SK-N-SH (cell line): ENCODE measurements around the gene IL1RAP. TPM values are rescaled to one million over a fixed set of nuclear protein-coding genes. Genes with fewer than 3 reads are reported as not detected.

Experiments used
- CTCF ChIA-PET: fragments of 300-600, 350-600 bp; formaldehyde crosslinking; extraction: SDS; loops from one replicate; lab custom pipeline; 2021; lab: Yijun Ruan, JAX
- POLR2A ChIA-PET: fragments of 350-600 bp; sonication (Branson Sonifier 250); formaldehyde crosslinking; extraction: SDS; loops from one replicate; lab custom pipeline; 2020; ENCODE audit warnings: antibody characterized with exemption, inconsistent platforms; lab: Yijun Ruan, JAX
- DNase-seq: peaks from one replicate; pipeline ENCODE4 v3.0.0; 2012
- H2AFZ ChIP-seq: fragments of 200-600 bp; sonication (generic); 2 replicates; pipeline ENCODE4 v1.8.1; 2016; ENCODE audit warnings: antibody characterized with exemption, mild to moderate bottlenecking, low read depth
- H3F3A ChIP-seq: fragments of 200-600 bp; sonication (generic); replicated peaks from 2 replicates; pipeline ENCODE3; 2016; ENCODE audit warnings: antibody characterized with exemption, mild to moderate bottlenecking; ENCODE audit not compliant: insufficient read depth
- H3K27ac ChIP-seq, 2 experiments: fragments of 200-500 bp in 1 of 2; fragments of 200-600 bp in 1 of 2; sonication (Bioruptor generic) in 1 of 2; sonication (generic), shearing (Covaris generic) in 1 of 2; 2 replicates each; pipeline versions ENCODE4 v1.5.1 to v1.6.1; 2014 to 2016; ENCODE audit warnings: low read depth in 2 of 2, inconsistent platforms in 1 of 2, low read length in 1 of 2, mild to moderate bottlenecking in 1 of 2, mixed read lengths in 1 of 2
- H3K27me3 ChIP-seq: fragments of 200-600 bp; sonication (generic), shearing (Covaris generic); 2 replicates; pipeline ENCODE4 v1.6.1; 2016; ENCODE audit warnings: mixed run types; ENCODE audit not compliant: insufficient read depth
- H3K36me3 ChIP-seq, 2 experiments: fragments of 200-500 bp in 1 of 2; fragments of 200-600 bp in 1 of 2; sonication (Bioruptor generic) in 1 of 2; sonication (generic) in 1 of 2; replicated peaks in 1 of 2; 2 replicates each; pipeline versions ENCODE3 to v1.5.1; 2014 to 2016; ENCODE audit warnings: low read length in 1 of 2, mild to moderate bottlenecking in 1 of 2; ENCODE audit not compliant: insufficient read depth in 2 of 2, control insufficient read depth in 1 of 2
- H3K4me1 ChIP-seq, 2 experiments: fragments of 200-500 bp in 1 of 2; fragments of 200-600 bp in 1 of 2; sonication (Bioruptor generic) in 1 of 2; sonication (generic), shearing (Covaris generic) in 1 of 2; 2 replicates each; pipeline versions ENCODE4 v1.5.1 to v1.6.1; 2014 to 2016; ENCODE audit warnings: low read depth in 1 of 2, low read length in 1 of 2, mixed run types in 1 of 2; ENCODE audit not compliant: insufficient read depth in 2 of 2, control insufficient read depth in 1 of 2
- H3K4me2 ChIP-seq: fragments of 200-600 bp; sonication (generic), shearing (Covaris generic); 2 replicates; pipeline ENCODE4 v1.6.1; 2017; ENCODE audit warnings: mixed run types
- H3K4me3 ChIP-seq, 2 experiments: fragments of 200-500 bp in 1 of 2; fragments of 200-600 bp in 1 of 2; sonication (Bioruptor generic) in 1 of 2; sonication (generic), shearing (Covaris generic) in 1 of 2; 2 replicates each; pipeline versions ENCODE4 v1.5.1 to v1.8.1; 2014 to 2016; ENCODE audit warnings: low read depth in 2 of 2, inconsistent platforms in 1 of 2, low read length in 1 of 2, mild to moderate bottlenecking in 1 of 2, mixed read lengths in 1 of 2, moderate library complexity in 1 of 2
- H3K79me2 ChIP-seq: fragments of 200-600 bp; sonication (generic); 2 replicates; pipeline ENCODE4 v1.8.1; 2017; ENCODE audit warnings: mild to moderate bottlenecking; ENCODE audit not compliant: insufficient read depth
- H3K9ac ChIP-seq: fragments of 200-600 bp; sonication (generic); 2 replicates; pipeline ENCODE4 v1.6.1; 2017; ENCODE audit warnings: mixed run types
- H3K9me2 ChIP-seq: fragments of 200-600 bp; sonication (generic); 2 replicates; pipeline ENCODE4 v1.6.1; 2017; ENCODE audit warnings: mixed run types
- H3K9me3 ChIP-seq: fragments of 200-600 bp; sonication (generic); 2 replicates; pipeline ENCODE4 v1.6.1; 2017; ENCODE audit warnings: mixed run types, mild to moderate bottlenecking, moderate library complexity
- H4K20me1 ChIP-seq: fragments of 200-600 bp; sonication (generic); 2 replicates; pipeline ENCODE4 v1.6.1; 2017; ENCODE audit warnings: mild to moderate bottlenecking, mixed run types; ENCODE audit not compliant: insufficient read depth
- ELF1 ChIP-seq: IDR thresholded peaks from 2 replicates; pipeline ENCODE4 v1.4.0; 2012
- EP300 ChIP-seq, 2 experiments: IDR thresholded peaks; 2 replicates each; pipeline versions ENCODE4 v1.4.0 to v1.6.1; 2012; ENCODE audit warnings: borderline replicate concordance in 1 of 2, low read depth in 1 of 2, low read length in 1 of 2
- FOSL2 ChIP-seq: IDR thresholded peaks from 2 replicates; pipeline ENCODE4 v1.4.0; 2012; ENCODE audit warnings: low read depth, mild to moderate bottlenecking, moderate library complexity, borderline replicate concordance
- FOXJ3 ChIP-seq: sonication (generic); formaldehyde crosslinking; IDR thresholded peaks from 2 replicates; pipeline ENCODE4 v1.5.1; 2020; ENCODE audit warnings: mild to moderate bottlenecking, missing genetic modification reagents
- JUND ChIP-seq: IDR thresholded peaks from 2 replicates; pipeline ENCODE4 v1.4.0; 2012
- MEF2A ChIP-seq: IDR thresholded peaks from 2 replicates; pipeline ENCODE4 v1.4.0; 2012; ENCODE audit warnings: low read depth, borderline replicate concordance
- MXI1 ChIP-seq: IDR thresholded peaks from 2 replicates; pipeline ENCODE4 v1.6.1; 2012; ENCODE audit warnings: mild to moderate bottlenecking, low read depth, low read length, improper control_type of control experiment
- PBX3 ChIP-seq: IDR thresholded peaks from 2 replicates; pipeline ENCODE4; 2012
- RFX5 ChIP-seq: IDR thresholded peaks from 2 replicates; pipeline ENCODE4 v1.6.1; 2012; ENCODE audit warnings: mild to moderate bottlenecking, improper control_type of control experiment, low read length
- SIN3A ChIP-seq: IDR thresholded peaks from 2 replicates; pipeline ENCODE4 v1.6.1; 2012; ENCODE audit warnings: low read depth, mild to moderate bottlenecking, low read length, moderate library complexity, borderline replicate concordance
- TAF1 ChIP-seq: IDR thresholded peaks from 2 replicates; pipeline ENCODE4 v1.6.1; 2012; ENCODE audit warnings: low read depth, mild to moderate bottlenecking, low read length, moderate library complexity, borderline replicate concordance
- TCF12 ChIP-seq: IDR thresholded peaks from 2 replicates; pipeline ENCODE4 v1.4.0; 2012
- USF2 ChIP-seq: fragments of 150-350 bp; IDR thresholded peaks from 2 replicates; pipeline ENCODE4 v1.6.1; 2017; ENCODE audit warnings: antibody characterized with exemption, low read length, low read depth, borderline replicate concordance
- WGBS: methylation state at CpG from one replicate; pipeline ENCODE4 v1.1.6; 2017; ENCODE audit warnings: low lambda C conversion rate; 5-methylcytosine and 5-hydroxymethylcytosine counted together
- polyA plus RNA-seq, 3 experiments: library from polyadenylated mRNA; depleted of rRNA; stranded (reverse); fragments of >200 nt; gene quantifications; 2 replicates each; pipeline ENCODE4 v1.2.3, GENCODE V29; 2012
- TF ChIP-seq, protein P1 (sequence below): fragments of 150-350 bp; IDR thresholded peaks from 2 replicates; pipeline ENCODE4 v1.6.1; 2016; ENCODE audit warnings: mild to moderate bottlenecking, low read depth, low read length
- TF ChIP-seq, protein P2 (sequence below): IDR thresholded peaks from 2 replicates; pipeline ENCODE4 v1.6.1; 2012; ENCODE audit warnings: mild to moderate bottlenecking, low read depth, low read length, moderate library complexity
- TF ChIP-seq, protein P3 (sequence below): IDR thresholded peaks from 2 replicates; pipeline ENCODE4 v1.4.0; 2012; ENCODE audit warnings: low read depth
- TF ChIP-seq, protein P4 (sequence below): IDR thresholded peaks from 2 replicates; pipeline ENCODE4 v1.4.0; 2012; ENCODE audit warnings: low read depth, borderline replicate concordance
- TF ChIP-seq, protein P5 (sequence below): fragments of 200-600 bp; sonication (generic); IDR thresholded peaks from 2 replicates; pipeline ENCODE4 v1.6.1; 2017; ENCODE audit warnings: antibody characterized with exemption, mild to moderate bottlenecking, moderate library complexity

The IL1RAP gene
- polyA plus RNA-seq, 1 of the 3 experiments (the other 2 are of a cell fraction) = 7.6 TPM

- POLR2A ChIA-PET = no interaction called here
- Histone ChIP-seq H3K4me2 (no peak overlapping the region), H2AFZ (no peak overlapping the region), H3K79me2 (no peaks in the 10 kb centered on the region), H3K9ac (no peak overlapping the region), H3K4me1 (peaks cover 0 to 37% of the 10 kb centered on the region in 2 experiments; a peak in 1 of 4 replicates)
- CTCF ChIA-PET = no interaction called here
- no peak for DNase-seq
- TF ChIP-seq RFX5 (no peak), USF2 (no peak), ELF1 (no peak), TAF1 (no peak), PBX3 (no peak), JUND (no peak), FOXJ3 (no peak), MXI1 (no peak), TCF12 (no peak), MEF2A (no peak), EP300 (IDR thresholded peaks at IDR 0.05; ENCODE audit: borderline replicate concordance in 1 of 2, low read depth in 1 of 2, low read length in 1 of 2) (no peak), SIN3A (no peak), FOSL2 (no peak)
- TF ChIP-seq, protein P1, sequence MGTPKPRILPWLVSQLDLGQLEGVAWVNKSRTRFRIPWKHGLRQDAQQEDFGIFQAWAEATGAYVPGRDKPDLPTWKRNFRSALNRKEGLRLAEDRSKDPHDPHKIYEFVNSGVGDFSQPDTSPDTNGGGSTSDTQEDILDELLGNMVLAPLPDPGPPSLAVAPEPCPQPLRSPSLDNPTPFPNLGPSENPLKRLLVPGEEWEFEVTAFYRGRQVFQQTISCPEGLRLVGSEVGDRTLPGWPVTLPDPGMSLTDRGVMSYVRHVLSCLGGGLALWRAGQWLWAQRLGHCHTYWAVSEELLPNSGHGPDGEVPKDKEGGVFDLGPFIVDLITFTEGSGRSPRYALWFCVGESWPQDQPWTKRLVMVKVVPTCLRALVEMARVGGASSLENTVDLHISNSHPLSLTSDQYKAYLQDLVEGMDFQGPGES = no peak
- TF ChIP-seq, protein P2, sequence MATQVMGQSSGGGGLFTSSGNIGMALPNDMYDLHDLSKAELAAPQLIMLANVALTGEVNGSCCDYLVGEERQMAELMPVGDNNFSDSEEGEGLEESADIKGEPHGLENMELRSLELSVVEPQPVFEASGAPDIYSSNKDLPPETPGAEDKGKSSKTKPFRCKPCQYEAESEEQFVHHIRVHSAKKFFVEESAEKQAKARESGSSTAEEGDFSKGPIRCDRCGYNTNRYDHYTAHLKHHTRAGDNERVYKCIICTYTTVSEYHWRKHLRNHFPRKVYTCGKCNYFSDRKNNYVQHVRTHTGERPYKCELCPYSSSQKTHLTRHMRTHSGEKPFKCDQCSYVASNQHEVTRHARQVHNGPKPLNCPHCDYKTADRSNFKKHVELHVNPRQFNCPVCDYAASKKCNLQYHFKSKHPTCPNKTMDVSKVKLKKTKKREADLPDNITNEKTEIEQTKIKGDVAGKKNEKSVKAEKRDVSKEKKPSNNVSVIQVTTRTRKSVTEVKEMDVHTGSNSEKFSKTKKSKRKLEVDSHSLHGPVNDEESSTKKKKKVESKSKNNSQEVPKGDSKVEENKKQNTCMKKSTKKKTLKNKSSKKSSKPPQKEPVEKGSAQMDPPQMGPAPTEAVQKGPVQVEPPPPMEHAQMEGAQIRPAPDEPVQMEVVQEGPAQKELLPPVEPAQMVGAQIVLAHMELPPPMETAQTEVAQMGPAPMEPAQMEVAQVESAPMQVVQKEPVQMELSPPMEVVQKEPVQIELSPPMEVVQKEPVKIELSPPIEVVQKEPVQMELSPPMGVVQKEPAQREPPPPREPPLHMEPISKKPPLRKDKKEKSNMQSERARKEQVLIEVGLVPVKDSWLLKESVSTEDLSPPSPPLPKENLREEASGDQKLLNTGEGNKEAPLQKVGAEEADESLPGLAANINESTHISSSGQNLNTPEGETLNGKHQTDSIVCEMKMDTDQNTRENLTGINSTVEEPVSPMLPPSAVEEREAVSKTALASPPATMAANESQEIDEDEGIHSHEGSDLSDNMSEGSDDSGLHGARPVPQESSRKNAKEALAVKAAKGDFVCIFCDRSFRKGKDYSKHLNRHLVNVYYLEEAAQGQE = no peak
- TF ChIP-seq, protein P3, sequence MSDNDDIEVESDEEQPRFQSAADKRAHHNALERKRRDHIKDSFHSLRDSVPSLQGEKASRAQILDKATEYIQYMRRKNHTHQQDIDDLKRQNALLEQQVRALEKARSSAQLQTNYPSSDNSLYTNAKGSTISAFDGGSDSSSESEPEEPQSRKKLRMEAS = no peak
- TF ChIP-seq, protein P4, sequence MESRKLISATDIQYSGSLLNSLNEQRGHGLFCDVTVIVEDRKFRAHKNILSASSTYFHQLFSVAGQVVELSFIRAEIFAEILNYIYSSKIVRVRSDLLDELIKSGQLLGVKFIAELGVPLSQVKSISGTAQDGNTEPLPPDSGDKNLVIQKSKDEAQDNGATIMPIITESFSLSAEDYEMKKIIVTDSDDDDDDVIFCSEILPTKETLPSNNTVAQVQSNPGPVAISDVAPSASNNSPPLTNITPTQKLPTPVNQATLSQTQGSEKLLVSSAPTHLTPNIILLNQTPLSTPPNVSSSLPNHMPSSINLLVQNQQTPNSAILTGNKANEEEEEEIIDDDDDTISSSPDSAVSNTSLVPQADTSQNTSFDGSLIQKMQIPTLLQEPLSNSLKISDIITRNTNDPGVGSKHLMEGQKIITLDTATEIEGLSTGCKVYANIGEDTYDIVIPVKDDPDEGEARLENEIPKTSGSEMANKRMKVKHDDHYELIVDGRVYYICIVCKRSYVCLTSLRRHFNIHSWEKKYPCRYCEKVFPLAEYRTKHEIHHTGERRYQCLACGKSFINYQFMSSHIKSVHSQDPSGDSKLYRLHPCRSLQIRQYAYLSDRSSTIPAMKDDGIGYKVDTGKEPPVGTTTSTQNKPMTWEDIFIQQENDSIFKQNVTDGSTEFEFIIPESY = no peak
- TF ChIP-seq, protein P5, sequence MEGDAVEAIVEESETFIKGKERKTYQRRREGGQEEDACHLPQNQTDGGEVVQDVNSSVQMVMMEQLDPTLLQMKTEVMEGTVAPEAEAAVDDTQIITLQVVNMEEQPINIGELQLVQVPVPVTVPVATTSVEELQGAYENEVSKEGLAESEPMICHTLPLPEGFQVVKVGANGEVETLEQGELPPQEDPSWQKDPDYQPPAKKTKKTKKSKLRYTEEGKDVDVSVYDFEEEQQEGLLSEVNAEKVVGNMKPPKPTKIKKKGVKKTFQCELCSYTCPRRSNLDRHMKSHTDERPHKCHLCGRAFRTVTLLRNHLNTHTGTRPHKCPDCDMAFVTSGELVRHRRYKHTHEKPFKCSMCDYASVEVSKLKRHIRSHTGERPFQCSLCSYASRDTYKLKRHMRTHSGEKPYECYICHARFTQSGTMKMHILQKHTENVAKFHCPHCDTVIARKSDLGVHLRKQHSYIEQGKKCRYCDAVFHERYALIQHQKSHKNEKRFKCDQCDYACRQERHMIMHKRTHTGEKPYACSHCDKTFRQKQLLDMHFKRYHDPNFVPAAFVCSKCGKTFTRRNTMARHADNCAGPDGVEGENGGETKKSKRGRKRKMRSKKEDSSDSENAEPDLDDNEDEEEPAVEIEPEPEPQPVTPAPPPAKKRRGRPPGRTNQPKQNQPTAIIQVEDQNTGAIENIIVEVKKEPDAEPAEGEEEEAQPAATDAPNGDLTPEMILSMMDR = no peak
- TF ChIP-seq, all 33 proteins: peak for 0
- H3K27ac ChIP-seq = no peak overlapping the region
- H3F3A ChIP-seq = peaks cover 14% of the 10 kb centered on the region
- H3K4me3 ChIP-seq = no peak overlapping the region
- no peaks in the 10 kb centered on the region for H4K20me1 ChIP-seq
- H3K9me3 ChIP-seq = no peaks in the 10 kb centered on the region
- WGBS = 24% methylated on average over 3 of the region's 3 CpGs
- H3K36me3 ChIP-seq = peaks cover 0 to 4% of the 10 kb centered on the region in 2 experiments
- H3K27me3 ChIP-seq = no peaks in the 10 kb centered on the region
- H3K9me2 ChIP-seq = no peaks in the 10 kb centered on the region
These were observed 65.7 kb downstream of the IL1RAP start for GRCh38 chr3:190579514-190580137.
